HG03521 (cell line): ENCODE results near the gene PARVB.

Source experiments
- ATAC-seq: cut with Tn5 transposase; IDR thresholded peaks from one replicate; pipeline ENCODE4 v1.9.1; 2021; ENCODE audit warnings: mild to moderate bottlenecking, moderate library complexity; ENCODE audit not compliant: unreplicated experiment

Gene PARVB

DNA sequence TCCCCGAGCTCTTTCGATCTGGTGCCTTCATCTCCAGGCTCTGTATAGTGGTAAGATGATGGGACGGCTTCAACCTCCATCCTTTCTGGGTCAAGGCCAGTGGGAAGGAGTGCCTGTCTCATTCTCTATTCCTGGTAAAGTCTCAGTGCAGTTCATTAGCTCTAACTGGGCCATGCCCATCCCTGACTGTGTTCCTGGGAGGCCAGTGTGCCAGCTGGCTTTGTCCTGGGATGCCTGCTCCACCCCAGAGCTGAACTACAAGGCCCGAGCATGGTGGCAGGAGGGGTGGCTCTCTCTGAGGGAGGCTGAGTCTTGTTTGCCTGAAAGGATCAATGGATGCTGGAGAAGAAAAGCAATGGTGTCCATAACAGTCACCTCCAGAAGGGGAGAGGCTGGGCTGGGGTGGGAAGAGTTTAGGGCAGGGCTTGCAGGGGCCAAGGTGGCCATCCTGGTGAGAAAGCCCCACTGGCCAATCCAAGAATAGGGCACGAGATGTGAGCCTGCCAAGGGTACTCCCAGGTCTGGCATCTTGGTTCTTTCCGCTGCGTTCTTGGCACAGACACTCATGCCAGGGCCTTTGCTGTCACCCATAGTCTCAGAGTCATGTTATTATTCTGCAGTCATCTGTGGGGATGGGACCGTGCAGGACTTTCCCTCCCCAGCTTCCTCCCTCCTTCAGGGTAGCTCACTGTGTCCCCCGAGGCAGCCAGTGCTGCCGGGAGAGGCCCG is 60.1 kb downstream of the PARVB start:
- no peak for ATAC-seq

DNA sequence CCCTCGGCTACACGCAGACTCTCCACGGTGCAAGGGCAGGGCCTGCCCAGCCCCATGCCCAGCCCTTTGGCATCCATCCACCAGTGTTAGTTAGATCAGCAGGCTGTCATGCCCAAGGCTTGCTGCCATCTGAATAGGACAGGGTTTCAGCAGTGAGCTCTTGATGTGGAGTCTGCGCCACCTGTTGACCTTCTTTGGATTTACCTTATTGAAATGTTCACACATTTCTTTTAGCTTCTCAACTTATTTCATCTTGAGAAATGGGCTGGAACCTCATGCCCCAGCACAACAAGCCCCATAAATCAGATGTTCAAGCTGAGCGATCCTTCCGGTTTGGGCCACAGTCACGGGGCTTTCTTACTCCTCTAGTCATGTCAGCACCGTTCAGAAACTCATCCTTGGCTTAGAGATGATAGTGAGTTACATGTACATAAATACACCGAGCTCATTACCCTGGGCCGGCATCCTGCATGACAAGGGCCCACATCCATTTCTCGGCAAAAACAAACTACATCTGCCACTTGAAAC is 61.7 kb downstream of the PARVB start:
- no peak for ATAC-seq

DNA sequence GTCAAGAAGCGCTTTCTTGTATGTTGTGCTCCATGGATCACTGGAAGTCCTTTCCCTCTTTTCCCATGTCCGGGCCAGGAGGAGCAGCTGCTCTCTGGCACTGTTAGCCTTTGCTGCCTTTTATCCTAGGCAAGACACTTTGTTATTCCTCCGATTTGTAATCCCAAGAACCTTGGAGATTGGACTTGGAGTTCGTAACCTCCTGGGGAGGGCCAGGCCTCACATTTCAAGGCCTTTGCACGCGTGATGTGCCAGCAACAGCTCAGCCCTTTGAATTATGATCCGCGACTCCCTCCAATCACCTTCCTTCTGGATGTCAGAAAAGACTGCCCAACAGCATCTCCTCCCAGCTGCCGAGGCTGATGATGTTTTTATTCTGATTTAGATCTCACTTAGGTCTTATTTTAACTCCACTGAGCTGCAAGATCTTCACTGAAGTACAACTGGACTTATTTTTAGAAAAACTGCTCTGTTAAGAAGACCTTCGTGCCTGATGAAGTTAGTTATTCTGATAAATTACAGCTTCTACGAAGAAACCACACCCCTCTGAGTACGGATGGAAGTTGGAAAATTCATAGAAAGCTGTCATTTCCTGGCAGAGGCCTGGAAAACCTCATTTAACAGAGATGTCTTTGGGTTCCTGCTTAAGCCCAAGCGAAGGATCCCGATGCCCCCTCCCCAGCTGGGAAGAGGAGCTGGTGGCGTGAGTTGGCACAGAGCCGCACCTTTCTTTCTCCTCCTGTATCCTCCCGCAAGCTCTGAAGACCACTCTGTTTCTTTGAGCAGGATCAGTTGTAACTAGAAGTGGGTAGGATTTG is 62.4 kb downstream of the PARVB start:
- ATAC-seq: no peak

DNA sequence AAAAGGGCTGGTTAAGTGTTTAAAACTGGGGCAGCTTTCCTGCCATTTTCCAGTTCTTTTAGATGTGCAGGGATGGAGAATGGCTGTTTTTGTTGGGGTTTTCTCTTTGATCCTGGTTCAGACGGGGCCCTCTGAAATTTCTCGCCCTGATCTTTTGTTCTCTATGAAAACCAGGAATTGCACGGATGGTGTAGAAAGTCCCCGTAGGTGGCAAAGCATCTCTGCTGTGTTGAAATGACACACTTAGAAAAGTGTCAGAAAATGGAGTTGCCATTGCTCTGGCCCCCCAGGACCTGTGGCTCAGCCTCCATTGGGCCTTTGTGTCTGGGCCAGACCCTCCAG is 63.0 kb downstream of the PARVB start:
- no peak for ATAC-seq

DNA sequence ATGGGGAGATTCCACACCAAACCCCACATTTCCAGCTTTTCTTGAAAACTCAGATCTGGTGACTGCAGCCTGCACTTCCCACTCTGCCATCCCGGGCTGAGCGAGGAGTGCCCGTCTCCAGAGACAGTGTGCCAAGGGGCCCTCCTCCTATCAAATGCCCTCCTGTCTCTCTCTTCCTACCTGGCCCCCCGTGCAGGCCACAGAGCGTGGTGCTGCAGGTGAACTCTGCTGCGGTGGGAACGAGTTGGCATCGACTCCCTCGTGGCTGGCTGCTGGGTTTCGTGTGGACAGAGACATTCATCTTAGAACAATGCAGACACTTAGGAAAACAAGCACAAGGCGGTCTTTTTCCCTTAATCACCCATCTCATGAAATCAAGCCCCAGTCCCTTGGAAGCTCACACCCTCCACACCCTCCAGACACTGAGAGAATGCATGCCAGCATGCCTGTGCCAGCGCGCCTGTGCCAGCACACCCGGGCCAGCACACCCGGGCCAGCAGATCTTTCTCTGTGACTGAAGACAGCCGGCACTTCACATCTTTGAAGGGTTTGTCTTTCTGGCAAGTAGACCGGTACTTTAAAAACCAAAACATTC is 65.0 kb downstream of the PARVB start:
- no peak for ATAC-seq

DNA sequence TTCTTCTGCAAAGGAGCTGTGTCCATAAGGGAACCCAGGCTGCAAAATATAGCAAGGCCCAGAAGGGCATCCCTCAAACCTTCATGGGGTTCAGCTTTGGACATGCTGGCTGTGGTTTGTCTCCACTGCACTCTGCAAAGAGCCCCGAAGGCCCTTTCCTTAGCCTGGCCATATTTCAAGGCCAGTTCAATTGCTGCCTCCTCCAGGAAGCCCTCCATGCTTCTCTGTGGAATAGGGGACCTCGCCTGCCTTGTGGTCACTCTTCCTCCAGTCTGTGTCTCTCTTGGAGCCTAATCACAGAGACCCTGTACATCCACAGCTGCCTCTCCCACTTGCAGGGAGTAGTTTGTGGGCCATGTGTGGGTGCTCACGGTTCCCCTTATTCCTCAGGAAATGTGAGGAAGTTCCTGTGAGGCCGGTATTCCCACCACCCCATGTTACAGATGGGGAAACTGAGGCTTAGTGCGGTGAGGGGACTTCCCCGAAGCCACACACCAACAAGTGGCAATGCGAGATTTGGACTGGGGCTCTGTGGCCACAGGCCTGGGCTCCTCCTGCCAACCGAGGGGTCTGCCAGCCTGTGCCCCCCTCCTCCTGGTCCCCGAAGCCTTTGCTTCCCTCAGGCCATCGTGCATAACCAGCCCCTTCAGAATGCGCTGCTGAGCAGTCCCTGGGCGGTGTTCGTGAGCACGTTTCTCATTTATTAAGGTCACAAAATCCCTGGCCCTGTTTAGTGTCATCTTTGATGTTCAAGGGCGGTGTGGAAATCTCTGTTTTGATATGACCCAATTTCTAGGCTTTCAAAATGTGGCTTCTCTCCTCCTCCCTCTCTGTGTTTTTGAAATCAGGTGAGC is 65.8 kb downstream of the PARVB start:
- ATAC-seq: no peak

DNA sequence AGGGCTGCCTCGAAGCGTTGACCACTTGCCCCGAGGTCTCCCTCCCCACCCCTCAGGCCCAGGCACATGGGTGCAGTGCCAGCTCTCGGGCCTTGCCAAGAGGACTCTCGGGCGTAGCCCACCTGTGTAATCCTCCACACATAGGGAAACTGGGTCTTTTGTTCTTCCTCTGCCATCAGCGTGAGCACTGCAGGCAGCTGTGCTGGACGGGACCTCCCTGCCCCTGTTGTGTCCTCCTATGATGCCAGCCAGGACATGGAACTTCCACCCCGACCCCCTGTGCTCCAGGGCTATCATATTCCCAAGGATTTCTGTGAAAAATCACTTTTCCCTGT is 66.4 kb downstream of the PARVB start:
- ATAC-seq: no peak

DNA sequence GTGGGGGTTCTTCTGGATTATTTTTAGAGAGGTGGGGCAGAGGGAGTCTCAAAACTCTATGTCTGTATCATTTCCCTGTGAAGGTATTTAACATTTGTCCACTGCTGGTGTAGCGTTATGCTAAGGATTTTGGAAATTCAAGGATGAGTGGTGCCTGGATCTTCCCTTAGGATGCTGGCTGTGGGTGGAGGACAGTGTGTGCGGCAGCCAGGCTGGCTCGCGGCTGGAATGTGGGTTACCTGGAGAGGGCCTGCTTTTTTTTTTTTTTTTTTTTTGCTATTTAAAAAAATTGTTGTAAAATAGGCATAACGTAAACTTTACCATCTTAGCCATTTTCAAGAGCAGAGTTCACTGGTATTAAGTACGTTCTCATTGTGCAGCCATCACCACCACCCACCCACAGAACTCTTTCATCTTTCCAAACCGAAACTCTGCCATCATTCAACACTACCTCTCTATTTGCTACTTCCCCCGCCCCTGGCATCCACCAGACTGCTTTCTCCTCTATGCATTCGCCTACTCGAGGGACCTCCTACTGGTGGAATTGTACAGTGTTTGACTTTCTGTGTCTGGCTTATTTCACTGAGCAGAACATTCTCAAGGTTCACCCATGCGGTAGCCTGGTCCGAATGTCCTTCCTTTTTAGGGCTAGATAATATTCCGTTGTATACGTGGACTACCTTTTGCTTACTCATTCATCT is 67.1 kb downstream of the PARVB start:
- no peak for ATAC-seq

DNA sequence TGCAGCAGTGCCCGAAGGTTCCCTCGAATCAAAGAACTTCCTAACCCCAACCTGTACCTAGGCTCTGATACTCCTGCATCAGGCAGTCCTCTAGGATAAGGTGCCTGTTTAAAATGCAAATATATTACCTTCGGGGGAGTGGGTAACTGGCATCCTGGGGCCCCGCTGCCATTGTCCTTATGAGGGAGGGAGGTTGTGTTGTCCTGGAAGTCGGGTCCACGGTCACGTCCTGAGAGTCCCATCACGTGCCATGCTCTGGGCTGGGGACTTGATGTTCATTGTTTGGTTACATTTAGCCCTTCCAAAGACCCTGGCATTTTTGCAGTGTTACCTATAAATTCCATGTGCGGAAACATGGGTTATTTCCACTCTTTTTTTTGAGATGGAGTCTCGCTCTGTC is 67.6 kb downstream of the PARVB start:
- ATAC-seq: no peak

DNA sequence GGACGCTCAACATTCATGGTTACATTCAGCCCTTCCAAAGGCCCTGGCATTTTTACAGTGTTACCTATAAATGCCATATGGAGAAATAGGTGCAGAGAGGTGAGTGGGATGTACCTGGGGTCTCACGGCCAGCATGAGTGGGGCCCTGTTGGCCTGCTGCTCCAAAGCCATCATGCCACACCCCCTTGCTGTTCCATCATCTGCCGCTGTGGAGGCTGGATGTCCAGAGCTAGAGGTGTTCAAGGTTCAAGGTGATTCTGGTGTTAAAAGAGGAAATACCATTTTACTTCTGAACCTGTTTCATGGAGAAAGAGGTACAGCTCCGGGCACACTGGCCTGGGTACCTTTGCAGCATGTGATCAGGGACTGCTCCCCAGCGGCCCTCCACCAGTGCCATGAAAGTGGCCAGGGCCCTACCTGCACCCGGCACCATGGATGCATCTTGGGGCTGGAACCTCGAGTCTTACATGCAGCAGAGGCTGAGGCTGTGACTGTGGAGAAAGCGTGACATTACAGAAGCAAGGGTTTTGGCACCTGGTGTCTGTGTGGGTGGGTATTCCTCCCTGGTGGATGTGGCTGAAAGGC is 68.6 kb downstream of the PARVB start:
- no peak for ATAC-seq

DNA sequence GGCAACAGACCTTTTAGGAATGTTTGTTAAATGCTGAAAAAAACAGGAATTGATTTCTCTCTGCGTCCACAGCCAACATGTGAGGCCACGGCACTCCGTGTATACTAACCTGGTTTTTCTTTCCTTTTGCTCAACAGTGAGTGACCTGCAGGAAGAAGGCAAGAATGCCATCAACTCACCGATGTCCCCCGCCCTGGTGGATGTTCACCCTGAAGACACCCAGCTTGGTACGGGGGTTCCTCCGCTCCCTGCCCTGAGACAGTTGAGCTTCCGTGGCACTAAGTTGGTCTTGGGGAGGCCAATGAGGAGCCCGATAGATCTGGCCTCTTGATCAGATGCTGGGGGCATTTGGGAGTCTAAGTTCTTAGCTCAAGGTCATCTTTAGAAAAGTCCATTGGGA is 69.7 kb downstream of the PARVB start:
- ATAC-seq: no peak

DNA sequence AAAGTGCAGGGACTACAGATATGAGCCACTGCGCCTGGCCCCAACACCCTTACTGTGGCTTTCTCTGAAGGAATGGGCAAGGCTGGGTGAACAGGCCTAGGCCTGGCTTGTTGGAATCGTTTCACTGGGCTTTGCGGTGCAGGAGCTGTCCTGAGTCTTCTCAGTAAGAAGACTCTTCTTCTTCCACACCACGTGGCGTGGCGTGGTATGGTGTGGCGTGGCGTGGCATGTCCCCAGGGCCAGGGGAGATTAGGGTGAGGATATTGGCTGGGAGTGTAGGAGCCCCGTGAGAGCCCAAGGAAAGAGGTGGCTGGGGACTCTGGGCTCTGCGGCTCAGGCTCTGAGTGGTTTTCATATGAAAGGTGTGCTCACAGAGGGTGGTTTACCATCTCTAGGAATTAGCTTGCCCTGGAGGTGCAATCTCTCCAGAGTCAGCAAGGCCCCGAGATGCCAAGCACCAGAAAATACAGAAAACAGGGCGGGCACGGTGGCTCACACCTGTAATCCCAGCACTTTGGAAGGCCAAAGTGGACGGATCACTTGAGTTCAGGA is 70.7 kb downstream of the PARVB start:
- no peak for ATAC-seq

DNA sequence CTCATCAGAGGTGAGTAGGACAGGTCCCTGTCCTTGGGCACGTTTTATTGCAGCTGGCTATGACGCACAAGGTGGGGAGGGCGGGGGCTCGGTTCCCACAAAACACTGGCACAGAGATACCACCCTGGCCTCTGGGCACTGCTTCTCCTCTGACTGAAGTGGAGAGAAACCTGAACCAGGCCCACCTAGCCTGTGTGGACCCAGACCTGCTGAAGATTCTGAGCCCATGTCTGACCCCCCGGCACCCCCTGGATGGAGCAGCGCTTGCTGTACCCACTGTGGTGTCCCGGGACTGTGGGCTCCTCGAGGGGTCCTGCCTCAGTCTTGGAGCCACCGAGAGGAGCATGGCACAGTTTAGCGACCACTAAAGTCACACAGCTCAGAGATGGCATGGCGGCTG is 72.6 kb downstream of the PARVB start:
- no peak for ATAC-seq

DNA sequence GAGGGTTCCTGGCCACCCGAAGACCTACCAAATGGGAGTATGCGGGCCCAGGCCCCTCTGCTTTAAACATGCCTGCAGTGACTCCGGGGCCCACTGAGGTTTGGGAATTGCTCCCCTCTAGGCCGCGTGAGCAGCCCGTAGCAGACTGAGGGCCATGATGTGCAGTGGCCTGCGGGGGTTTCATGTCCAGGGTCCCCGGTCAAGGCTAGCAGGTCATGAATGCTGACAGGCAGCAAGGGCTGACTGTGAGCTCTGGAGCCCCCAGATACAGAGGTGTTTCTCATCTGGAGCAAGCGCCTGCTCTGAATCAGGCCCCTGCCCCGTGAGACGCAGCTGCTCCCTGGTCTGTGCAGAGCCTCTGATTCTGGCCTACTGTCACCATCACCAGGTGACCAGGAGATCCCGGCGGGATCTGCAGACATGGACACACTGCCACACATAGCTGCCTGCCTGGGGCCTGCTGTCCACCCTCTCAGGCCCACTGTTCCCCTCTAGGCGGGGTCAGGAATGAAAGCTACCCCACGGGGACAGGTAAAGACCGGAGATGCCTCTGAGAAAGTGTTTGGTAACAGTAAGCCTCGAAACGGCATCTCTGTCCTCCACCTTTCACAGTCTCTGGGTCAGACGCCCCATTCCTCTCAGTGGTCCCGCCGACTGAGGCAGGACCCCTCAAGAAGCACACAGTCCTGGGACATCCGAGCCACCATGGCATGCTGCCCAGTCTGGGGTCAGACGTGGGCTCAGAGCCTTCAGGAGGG is 73.3 kb downstream of the PARVB start:
- no peak for ATAC-seq

DNA sequence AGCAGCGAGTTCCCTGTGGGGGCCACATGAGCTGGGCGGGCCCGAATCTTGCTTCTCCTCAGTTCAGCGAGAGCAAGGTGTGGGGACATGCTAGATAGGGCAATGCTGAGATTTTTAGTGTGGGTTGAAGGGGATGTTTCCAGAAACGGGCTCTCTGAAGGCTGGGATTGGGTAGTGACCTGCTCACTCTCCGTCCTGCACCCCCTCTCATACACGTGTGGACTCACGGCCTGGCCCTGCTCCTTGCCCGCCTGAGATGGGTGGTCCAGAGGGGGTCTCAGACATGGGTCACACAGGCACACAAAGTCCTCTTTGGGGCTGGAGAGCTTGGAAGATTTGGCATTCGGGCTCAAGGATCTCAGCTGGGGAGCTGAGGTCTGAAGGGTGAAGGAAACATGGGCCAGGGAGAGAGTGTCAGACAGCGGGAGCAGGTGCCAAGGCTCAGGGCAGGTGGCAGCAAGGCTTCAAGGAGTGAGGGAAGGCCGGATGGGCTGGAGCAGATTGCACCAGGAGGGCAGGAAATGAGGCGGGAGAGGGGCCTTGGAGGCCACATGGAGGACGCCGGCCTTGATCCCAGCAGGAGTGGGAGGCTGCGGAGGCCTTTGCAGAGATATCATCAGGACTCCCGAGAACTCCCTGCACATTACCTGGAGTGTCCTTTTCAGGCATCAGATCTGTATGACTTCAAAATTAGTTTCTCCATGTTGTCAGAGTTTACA is 74.1 kb downstream of the PARVB start:
- ATAC-seq: no peak

DNA sequence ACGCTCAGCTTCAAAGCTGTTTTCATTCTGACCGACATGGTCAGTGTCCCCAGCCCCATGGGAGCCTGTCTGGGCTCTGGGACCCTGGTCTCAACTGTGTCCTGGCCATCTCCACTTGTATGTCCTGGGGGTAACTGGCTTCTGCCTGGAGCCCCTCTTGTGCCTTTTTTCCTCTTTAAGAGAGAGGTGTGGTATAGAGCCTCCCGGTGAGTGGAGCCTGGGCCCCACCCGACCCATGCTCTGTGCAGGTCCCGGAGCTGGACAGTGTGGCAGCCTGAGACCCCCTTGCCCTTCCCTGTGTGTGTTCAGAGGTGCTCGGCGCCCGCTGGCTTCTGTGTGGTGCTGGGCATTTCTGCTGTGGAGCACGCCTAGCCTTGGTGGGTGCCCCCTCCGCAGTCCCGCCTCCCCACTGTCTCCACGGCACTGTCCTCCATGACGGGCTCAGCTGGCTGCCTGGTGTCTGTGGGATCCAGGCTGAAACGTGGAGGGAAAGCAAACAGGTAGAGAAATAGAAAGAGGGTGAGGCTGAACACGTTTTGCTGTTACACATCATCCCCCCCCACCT is 74.9 kb downstream of the PARVB start:
- no peak for ATAC-seq

DNA sequence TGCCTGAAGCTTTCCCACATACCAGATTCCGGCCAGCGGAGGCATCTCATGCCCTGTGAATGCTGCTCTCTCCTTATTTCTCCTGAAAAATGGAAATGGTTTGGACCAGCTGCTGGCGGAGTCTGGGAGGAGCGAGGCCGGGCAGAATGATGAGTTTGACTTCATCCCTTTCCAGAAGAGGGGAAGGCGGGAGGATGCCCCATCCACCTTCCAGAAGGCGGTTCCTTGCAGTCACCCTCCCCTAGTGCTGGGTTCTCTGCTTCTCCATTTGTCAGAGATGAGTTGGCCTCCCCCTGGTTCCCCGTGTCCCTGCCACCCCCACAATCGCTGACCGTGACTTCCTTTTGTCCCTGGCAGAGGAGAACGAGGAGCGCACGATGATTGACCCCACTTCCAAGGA is 75.6 kb downstream of the PARVB start:
- ATAC-seq: no peak

DNA sequence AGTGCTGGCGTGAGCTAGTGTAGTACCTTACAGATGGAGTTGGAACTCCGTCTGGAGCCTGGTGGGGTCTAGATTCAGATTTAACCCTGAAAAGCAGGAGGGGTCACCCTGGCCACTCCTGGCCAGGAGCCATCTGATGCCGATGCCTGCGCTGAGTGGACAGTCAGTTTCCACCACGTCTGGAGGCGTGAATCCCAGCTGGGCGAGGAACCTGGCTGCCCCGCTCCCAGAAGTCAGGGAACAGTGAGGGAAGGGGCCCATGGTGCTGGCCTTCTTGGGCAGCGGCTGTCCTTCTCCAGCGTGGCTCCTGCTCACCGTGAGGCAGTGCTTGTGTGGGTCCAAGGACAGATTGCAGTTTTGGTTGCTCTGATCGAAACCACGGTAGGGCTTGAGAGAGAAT is 76.3 kb downstream of the PARVB start:
- no peak for ATAC-seq
